HG02973 (cell line): ENCODE data around the gene SAXO1.
"Not testable (repeated sequence)": the region's sequence is repeated elsewhere in the genome, so short reads cannot be mapped to it uniquely, and the experiment has no call there.

Source experiments
- ATAC-seq: cut with Tn5 transposase; IDR thresholded peaks from one replicate; pipeline ENCODE4 v1.9.1; 2021; ENCODE audit warnings: moderate library complexity; ENCODE audit not compliant: unreplicated experiment

SAXO1 gene

GRCh38 chr9:19000133-19000532 is 32.9 kb downstream of the SAXO1 start:
- no peak for ATAC-seq

- ATAC-seq, result no peak
Measured at GRCh38 chr9:18999173-18999785, 33.7 kb downstream of the SAXO1 start.

DNA sequence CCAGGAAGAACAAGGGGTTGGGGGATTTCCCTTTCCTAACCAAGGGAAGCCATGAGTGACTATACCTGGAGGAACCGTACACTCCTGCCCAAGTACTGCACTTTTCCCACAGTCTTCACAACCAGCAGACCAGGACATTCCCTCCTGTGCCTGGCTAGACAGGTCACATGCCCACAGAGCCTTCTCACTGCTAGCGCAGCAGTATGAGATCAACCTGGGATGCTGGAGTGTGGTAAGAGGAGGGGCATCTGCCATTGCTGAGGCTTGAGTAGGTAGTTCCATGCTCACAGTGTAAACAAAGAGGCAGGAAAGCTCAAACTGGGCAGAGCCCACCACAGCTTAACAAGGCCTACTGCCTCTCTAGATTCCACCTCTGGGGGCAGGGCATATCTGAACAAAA is 35.9 kb downstream of the SAXO1 start:
- no peak for ATAC-seq

- ATAC-seq, result no peak
Measured at GRCh38 chr9:18996211-18996610, 36.8 kb downstream of the SAXO1 start.

DNA sequence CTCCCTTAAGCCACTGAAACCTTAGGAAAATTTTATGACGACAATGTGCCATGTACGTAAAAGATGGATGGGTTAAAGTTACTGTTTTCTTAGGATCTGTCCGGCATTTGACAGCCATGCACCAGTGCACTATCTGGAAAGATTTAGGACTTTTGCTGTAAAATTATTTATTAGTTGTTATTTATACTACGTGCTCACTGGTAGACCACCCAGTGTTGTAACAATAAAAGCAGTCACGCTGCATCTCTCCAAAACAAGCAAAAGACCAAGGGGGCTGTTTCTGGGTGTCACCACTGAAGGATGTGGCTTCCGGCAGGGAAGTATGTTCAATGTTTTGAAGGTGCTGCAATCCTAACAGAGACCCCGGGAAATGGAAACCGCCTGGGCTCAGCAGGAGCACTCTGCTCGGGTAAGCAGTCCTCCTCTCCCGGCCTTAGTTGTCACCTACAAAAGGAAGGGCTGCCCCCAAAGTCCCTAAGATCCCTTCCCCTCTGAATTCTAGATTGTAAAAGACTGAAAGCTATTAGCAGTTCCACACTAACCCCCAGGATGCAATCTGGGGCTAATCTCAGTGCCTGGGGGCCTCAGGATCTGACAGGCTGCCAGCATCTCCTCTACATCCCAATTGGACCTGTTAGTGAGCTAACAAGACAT is 38.6 kb downstream of the SAXO1 start:
- no peak for ATAC-seq

- not testable (repeated sequence) for ATAC-seq
Measured at GRCh38 chr9:18991197-18991596, 41.8 kb downstream of the SAXO1 start.

GRCh38 chr9:18990494-18990893 is 42.5 kb downstream of the SAXO1 start:
- no peak for ATAC-seq

DNA sequence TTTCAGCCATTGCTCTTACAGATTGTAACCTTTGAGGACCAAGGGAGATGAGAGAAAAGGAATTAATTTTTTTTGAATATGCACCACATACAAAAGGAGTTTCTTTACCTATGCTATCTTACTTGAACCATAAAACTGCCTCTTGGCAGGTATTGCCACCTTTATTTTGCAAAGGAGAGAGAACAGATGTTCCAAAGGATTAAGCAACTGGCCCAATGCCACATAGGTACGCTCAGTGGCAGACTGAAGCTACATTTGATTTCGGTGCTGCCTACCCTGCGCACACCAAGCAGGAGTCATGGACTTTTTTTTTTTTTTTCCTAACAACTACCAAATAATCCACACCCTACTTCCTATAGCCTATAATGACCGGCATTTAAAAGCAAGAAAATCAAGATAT is 43.1 kb downstream of the SAXO1 start:
- ATAC-seq, result no peak

DNA sequence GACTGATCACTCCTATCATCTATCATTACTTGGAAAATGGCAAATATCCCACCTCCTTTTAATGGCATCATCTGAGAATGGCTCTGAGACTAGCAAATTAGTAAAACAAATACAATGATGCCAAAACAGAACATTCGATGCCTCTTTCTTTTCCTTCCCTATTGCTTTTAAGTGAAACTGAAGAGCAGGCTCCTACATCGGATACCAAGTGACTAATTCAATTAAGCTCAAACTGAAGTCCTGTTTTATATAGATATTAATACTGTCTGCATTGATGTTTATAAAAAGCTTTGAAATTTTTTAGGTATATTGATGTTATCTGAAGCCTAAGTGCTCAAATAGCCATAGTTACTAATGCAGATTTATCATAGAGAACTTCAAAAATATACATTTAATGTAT is 43.9 kb downstream of the SAXO1 start:
- no peak for ATAC-seq

GRCh38 chr9:18988003-18988402 is 45.0 kb downstream of the SAXO1 start:
- no peak for ATAC-seq

DNA sequence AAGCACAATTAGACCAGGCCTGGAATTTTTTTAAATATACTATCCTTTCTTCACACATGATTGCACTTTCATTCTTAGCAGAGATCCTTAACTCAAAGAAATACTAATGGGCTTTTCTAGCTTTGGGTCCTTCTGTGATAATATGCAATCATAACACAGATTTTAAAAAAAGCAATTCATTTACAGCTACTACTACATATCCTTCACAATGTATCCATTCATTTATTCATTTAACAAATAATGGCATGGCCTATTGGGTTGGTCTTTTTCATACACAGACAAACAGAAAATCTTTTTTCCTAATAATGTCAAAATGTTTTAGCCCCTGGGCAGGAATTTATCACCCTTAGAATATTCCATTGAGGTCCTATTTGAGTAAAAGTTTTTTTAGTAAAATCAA is 47.0 kb downstream of the SAXO1 start:
- no peak for ATAC-seq

GRCh38 chr9:18985464-18985951 is 47.5 kb downstream of the SAXO1 start:
- ATAC-seq, result no peak

GRCh38 chr9:18982262-18982620 is 50.8 kb downstream of the SAXO1 start:
- no peak for ATAC-seq

DNA sequence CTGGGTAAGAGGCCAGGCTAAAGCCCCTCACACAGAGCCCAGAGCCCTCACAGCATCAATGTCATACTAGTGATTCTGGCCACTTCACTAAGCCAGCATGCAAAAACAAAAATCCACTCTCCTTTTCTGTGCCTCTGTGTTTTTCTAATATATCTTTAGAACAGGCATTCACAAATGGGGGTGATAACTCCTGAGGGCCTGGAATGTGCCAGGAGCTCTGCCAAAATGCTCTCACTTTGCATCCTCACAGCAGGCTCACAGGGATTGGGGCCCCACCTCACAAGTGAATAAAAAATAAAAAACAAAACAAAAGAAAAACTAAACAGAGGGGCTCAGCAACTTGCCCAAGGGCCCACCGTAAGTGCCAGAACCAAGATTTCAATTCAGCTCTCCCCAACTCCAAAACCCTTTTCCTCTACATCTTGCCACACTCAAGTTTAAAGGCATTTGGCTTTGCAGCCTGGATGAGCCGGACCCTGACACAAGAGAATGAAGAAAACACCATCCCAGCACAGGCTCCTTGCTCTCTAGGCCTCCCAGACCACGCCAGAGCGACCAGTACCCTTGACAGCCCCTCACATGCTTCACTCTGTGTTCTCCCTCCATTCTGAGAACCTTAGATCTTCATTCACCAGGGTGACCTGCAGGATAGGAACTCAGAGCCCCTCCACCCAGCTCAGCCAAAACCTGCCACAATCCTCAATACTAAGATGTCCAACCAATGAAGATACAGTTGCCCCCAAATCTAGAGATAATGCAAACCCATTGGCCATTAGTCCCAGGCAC is 51.3 kb downstream of the SAXO1 start:
- ATAC-seq, result no peak

GRCh38 chr9:18980189-18980588 is 52.8 kb downstream of the SAXO1 start:
- ATAC-seq, result no peak

DNA sequence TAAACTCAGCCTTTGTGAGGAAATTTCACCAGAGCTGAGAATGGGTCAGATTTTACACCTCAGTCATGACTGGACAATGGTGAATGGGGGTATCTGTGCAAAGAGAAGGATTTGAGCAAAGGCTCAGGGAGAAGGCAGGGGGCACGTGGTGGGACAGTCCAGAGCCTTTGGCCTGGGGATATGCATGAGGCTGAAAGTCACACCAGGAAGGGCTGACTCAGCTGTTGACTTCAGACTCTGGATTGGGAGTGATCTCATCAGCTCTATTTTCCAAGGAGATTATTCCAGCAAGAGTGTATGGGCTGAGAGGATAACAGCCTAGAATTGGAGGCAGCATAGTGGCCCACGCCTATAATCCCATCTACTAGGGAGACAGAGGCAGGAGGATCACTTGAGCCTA is 53.6 kb downstream of the SAXO1 start:
- ATAC-seq, result no peak

DNA sequence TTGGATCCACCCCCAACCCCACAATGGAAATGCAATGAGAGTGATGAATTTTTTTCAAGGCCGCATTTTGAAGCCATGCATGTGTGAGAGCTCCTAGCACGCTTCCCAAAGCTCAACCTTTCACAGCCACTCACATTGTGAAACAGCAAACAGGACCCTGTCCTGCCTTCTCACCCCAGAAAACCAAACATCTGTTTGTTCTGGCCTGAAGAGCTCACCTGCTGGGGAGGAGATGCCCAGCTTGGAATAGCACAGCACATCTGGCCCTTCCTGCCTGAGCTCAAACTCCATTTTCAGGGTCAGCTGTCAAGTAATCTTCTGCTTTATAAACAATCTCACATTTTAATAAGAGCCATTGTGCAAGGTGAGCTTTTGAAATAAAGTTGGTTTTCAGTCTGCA is 54.8 kb downstream of the SAXO1 start:
- ATAC-seq, result no peak

GRCh38 chr9:18976709-18977531 is 56.1 kb downstream of the SAXO1 start:
- no peak for ATAC-seq

GRCh38 chr9:18976221-18976708 is 56.7 kb downstream of the SAXO1 start:
- ATAC-seq, result no peak

DNA sequence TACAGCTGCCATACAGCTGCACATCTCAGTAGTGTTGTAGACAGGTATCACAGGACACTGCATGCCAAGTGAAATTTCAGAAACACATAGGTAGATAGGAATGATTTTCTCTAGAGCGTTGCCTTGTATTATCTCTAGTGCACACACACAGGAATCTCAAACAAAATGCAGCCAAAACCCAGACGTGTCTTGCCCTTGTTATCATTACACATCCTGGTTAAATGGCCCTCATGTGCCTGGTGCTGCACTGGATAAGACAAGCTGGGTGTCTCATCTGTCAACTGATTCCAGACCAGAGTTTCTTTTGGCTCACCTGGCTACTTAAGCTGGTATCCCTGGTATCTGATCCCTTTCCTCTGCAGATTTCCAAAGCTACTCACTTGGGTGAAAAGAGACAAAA is 59.7 kb downstream of the SAXO1 start:
- no peak for ATAC-seq

DNA sequence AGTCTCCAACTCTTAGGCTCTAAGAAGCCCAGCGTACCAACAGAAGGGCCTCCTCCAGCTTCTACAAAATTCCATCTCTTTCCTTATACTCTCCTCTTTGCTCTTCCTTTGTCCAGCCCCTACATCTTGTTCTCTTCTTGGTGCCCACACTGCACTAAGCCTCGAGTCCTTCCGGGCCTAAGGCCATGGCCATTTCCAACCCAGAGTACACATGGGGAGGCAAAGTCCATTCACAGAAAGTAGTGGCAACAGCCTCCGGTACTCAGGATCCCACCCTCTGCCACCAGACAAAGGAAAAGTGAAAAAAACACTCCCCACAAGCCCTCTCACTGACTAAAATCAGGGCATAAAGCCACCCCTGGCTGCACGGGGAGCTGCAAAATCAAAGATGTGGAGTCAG is 60.3 kb downstream of the SAXO1 start:
- ATAC-seq, result no peak
